Activated CD8-positive, alpha-beta memory T cell treated with anti-CD3 and anti-CD28 coated beads, Interleukin-2, amount 50 U/mL, for 48 hours (primary cell): ENCODE results near the gene KLHL22.
A peak's percentile ranks its signal among the peaks of the same experiment; 100 is the strongest.
"Not testable (repeated sequence)": the region's sequence is repeated elsewhere in the genome, so short reads cannot be mapped to it uniquely, and the experiment has no call there.

ENCODE experiments used
- DNase-seq: peaks from one replicate; pipeline ENCODE4 v3.0.0-alpha.2; 2020

KLHL22 gene

DNA sequence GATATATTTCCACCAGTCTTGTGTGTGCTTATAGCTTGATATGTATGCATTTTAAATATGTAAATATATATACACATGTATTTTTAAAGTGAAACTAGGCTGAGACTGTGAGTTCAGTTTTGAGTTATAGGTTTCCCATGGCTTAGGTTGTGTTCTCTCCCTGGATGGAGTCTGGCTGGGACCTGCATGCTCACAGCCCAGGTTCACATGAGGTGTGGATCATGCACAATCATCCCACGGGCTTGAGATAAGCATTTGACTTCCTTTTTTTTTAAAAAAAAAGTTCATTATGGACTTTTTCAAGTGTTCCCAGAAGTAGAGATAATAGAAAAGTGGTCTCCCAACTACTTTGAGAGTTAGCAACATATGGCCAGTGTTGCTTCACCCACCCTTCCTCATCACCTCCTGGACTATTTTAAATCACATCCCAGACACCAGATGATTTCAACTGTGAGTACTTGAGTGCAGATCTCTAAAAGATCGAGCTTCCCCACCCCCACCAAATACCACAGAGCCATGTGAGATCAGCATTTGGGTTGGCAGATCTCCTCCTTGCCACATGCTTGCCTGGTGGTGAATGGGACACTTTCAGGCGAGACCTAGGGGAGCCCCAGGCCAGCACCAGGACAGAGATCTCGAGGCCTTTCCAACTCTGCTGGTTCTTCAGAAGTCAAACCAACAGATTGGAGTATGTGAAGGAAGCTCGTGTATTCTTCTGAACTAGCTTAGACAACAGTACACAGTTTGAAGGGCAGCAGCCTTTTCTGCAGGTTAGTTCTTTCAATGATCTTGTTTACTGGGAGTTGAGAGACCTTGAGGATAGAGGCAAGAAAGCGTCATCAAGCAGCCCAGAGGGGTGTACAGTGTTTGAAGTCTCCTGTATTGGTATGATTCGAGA is 27.7 kb upstream of the KLHL22 start:
- DNase-seq: no peak

DNA sequence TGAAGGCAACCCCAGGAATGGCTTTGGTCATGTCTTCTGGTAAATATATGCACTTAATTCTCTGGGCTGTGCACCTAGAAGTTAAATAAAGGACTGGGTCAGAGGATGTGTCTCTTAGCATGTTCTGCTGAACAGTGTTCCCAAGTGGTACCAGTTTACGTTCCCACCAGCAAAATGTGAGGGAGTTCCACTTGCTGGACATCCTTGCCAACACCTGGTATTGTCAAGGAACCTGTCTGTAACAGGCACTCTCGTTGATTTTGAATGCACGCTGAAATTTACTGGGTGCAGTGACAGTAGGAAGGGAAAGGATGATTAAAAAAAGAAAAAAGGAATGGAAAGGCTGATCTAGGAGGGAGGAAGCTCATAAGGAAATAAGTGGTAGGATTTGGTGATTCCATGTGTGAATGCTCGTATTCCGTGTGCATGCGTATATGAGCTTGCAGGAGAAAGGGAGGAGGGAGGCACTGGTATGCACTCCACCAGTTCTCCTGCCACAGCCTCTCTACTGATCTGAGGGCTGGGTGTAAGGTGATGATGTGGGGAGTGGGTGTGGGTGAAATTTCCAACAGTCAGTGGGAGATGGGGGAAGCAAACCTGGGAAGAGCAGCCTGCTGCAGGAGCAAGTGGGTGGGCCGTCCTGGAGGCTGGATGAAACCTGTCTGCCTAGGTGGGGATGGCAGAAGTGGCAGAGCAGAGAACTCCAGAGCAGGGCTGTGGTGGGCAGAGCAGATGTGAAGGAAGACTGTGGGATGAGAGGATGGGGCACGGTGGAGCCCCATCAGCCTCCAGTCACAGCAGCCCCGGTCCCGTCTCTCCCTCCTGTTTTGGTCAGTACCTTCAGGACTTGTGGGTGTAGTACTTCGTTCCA is 26.8 kb upstream of the KLHL22 start:
- no peak for DNase-seq

DNA sequence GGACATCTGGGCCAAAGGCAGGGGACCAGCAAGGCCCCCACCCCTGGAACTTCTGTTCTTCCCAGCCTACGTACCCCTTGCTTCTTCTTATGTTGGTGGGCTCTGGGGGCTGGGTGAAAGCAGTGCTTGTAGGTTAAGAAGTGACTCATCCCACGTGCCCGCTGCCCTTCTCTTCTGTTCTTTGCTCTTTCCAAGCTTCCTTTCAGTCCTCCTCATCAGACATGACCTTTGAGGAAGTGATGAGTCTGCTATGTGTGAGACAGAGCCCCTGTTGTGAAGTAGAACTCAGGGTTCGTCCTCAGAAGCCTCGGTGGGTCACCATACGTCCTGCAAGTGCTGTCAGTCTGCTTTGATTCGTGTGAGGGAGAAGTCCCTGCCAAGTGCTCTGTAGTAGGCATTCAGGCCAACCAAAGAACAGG is 24.5 kb upstream of the KLHL22 start:
- DNase-seq: no peak

DNA sequence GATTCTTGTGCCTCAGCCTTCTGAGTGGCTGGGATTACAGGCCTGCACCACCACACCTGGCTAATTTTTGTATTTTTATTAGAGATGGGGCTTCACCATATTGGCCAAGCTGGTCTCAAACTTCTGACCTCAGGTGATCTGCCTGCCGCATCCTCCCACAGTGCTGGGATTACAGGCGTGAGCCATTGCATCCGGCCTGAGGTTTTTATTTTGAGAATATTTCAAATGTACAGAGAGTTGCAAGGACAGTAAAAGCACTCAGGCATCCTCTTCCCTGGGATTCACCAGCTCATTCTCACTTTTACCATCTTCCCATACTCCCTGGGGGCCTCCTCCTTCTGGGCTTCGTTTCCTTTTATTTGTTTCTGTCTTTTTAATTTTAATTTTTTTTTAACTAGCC is 24.0 kb upstream of the KLHL22 start:
- no peak for DNase-seq

DNA sequence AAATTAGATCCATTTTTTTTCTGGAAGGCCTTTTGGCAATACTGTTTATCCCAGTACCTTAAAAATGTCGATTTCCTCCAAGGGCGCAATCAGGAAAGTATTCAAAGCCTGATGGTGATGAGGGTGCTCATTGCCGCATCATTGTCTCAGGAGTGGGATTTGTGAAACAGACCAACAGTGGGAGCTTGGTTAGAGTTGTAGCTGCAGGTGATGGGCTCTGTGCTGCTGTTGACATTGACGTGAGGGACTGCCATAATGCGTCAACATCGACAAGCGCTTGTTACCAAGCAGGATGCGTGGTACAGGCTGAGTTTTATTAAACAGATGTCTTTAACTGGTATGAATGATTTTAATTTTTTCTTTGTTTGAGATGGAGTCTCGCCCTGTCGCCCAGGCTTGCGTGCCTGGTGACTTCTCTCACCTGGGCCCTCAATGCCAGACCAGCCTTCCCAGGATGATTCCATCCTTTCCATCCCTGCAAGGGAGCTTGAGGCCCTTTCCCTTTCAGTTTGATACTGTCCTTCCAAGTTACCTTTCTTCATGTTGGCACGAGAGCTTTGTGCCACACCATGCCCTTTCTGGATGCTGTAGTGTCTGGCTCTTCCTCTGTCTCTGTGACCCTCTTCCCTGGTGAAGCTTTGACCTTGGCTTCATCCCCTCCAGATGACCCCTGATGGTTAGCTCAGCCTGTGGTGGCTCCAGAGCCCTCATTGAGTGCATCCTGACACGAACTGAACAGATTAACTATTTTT is 22.4 kb upstream of the KLHL22 start:
- DNase-seq: no peak

DNA sequence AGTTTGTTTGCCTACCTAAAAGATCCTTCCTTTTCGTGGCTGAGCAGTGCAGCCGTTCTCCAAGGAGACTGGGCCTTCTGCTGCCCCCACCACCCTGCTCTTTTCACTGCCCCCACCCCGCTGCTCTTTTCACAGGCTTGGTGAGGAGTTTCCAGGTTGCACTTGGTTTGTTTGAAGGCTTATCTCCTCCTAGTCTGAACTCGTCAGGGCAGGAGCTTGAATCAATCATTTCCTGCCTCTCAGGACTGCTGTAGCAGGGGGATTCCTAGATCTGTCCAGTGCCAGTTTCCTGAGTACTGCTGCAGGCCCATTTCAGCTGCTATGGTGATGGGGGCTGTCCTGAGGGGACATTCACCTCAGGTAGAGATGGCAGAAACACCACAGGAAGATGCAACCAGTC is 21.8 kb upstream of the KLHL22 start:
- no peak for DNase-seq

DNA sequence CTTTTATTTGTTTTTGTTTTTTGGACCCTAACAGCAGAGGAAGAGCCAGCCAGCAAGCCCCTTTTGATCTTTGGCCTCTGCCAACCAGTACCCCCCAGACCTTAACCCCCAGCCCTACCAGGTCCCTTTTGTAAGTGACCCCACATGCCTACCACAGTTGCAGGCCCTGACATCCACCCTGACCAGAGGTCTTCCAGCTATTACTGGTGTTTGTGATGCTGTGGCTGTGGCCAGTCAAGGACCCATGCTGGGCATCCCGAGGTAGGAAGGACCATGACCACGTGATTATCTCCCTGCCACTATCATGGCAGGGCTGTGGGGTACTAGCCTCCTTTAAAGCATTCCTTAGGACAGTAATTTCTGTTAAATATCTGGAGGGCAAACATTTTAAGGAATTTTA is 20.8 kb upstream of the KLHL22 start:
- no peak for DNase-seq

DNA sequence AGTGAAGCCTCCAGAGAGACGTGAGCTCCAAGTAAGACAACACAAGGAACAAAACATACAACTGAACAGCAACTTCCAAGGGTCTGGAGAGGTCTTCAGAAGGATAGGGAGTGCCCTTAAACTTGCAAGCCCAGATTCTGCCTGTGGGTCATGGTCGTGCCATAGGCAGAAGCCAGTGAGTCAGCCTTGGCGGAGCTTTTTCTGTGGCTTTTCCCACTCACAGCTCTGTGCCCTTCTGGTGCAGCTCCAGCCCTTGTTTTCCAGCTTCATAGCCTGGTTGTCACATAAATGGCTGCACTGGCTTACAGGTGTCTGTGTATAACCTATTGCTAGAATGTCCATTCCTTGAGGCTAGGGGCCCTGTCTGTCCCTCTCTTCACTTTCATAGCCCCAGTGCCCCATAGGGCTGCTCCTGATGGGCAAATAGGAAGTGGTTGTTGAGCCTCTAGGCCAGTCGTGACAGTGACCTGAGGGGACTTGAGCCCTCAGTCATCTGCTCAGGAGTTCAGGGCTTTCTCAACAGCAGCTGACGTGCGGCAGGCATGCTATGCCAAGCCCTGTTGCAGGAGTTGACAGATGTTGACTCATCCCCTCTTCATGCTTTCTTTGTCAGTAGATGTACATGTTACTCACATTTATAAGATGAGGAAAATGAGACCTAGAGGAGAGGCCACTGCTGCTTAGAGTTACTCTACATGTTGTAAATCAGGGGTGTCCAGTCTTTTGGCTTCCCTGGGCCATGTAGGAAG is 19.2 kb upstream of the KLHL22 start:
- no peak for DNase-seq

DNA sequence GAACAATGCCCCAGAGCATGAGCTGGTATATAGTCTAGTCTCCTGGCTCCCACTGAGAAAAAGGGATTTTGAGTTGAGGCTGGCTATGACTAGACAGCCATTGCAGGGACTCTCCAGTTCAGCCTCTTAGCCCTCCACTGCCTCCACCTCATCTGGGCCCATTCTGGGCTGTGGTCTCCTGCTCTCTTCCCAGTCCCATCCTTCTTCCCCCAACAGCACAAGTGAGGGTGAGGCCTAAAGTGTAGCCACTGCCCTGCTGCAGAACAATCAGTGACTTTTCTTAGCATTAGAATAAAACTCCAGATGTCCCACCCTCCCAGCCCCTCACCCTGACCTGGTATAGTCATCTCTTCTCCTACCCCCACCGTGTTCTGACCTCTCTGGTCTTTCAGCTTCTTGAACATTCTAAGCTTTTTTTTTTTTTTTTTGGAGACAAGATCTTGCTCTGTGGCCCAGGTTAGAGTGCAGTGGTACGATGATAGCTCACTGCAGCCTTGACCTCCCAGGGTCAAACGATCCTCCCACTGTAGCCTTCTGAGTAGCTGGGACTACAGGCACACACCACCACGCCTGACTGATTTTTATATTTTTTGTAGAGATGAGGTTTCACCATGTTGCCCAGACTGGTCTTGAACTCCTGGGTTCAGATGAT is 16.1 kb upstream of the KLHL22 start:
- DNase-seq: no peak

DNA sequence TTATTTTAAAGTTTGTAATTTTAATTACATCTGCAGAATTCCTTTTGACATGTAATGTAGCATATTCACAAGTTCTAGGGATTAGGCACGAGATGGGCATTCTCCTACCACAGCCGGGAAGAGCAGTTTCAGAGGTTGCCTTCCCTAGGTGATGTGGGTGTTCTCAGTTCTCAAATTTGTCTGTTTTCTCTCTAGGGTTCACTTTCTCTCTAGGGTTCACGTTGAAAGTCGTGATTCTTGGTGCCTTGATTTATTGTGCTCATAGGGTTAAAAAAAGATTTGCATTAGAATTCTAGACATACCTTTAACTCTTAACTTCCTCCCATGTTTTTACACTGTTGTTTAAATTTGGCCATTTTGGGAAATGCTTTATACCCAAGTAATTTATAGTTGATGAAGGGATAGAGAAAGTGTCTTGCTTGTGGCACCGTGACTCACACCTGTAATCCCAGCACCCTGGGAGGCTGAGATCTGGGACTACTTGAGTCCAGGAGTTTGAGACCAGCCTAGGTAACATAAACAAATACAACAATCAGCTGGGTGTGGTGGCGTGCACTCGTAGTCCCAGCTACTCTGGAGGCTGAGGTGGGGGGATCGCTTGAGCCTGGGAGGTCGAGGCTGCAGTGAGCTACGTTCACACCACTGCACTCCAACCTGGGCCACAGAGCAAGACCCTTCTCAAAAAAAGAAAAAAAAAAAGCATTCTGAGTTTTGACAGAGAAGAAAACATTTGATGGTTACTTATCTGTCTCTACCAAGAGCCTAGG is 15.4 kb upstream of the KLHL22 start:
- DNase-seq: no peak

DNA sequence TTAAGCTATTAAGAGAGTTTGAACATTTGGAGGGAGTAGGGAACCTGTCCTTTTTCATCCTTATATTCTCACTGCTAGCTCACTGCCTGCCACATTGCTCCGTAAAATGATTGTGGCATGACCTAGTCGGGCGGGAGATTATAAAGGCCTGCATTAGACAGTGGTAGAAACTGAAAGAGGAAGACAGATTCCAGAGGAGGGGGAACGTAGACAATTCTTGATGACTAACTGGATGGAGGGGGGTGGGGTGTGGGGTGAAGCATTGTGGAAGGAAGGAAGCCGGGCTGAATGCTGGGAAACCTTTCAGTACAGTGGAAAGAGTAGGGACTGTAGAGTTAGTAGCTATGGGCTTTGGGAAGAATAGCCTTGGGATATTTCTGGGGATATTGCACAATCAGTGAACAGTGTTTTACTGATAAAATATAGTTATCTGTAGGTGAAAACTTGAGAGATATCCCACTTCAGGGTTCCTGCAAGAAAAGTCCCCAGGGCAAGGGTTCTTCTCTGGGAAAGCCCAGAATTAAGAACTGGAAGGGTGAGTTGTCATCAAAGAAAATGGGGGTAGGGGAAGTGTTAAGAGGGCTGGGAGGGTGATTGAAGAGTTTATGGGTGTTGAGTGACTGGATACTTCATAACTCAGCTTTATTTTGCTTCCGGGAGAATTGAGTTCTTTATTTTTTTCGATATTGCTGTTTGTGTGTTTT is 13.9 kb upstream of the KLHL22 start:
- DNase-seq: no peak

DNA sequence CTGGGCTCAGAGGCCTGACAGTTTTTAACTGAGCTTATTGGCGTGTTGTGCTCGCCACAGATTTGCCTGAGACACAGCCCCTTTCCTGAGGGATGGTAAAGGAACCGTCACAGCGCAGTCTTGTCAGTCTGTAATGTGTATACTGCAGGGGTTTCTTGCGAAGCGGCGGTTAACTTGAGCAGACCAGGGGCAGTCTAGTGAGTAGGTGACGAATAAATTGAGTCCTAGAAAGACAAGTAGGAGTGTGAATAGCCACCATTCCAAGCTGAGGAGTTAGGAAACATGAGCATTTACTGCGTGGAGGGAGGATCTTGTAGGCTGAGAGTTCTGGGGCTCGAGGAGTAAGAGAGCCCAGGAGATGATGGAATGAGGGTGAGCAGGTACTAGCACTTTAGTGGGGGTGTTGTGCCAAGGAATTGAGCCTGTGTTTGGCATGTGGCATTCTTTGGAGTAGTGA is 13.2 kb upstream of the KLHL22 start:
- no peak for DNase-seq

DNA sequence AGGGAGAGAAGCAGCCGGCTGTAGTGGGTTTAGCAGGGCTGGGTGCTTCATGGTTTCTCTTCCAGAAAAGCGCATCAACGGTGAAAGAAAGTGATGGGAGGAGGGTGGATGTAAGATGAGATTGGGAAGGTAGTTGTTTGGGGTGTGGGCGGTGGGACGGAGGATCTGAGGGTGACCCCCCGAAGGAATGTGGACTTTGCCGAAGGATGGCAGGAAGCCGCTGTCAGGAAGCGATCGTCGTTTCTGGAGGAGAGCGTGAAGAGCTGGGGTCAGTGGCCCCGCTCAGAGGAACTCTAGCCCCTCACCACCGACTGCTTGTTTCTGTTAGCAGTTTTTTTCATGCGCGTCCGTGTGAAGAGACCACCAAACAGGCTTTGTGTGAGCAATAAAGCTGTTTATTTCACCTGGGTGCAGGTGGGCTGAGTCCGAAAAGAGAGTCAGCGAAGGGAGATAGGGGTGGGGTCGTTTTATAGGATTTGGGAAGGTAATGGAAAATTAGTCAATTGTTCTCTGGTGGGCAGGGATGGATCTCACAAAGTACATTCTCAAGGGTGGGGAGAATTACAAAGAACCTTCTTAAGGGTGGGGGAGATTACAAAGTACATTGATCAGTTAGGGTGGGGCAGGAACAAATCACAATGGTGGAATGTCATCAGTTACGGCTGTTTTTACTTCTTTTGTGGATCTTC is 12.6 kb upstream of the KLHL22 start:
- DNase-seq: not testable (repeated sequence)

DNA sequence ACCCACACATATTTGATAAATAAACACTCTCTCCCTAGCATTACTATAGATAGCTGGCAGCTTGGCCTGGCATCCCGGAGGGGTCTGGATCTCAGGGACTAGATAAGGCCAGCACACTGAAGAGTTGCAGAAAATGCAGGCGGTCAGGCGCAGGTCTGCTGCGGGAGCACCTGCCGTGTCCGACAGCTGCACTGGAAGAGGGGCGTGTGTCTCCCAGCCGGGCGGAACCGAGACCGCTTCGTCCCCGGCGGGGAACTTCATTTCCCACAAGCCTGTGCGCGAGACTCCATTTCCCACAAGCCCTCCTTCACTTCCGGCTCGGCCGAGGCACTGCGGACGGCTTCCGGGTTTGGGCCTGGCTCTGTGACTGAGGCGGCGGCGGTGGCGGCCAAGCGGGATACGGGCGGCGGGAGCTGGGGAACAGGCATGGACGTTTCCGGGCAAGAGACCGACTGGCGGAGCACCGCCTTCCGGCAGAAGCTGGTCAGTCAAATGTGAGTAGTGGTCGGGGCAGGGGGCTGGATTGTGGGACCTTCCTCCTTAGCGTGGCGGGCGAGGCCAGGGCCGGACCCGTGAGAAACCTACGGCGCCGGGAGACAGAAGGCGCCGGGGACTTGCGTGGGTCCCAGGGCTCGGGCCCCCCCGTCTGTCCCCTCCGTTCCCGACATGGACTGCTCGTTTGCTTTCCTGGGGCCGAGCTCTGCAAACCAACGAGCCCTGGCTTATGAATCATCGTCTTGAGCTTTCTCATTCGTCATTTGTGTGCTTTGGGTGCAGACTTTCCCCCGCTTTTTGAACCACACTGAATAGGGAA is 11.9 kb upstream of the KLHL22 start, which contains the start of gene MED15:
Gene MED15 (plus strand): TSS at position 358 of the 814 bp plus-strand sequence. CDS start 69 bp downstream, at position 427.
- DNase-seq: peak; percentile 94

DNA sequence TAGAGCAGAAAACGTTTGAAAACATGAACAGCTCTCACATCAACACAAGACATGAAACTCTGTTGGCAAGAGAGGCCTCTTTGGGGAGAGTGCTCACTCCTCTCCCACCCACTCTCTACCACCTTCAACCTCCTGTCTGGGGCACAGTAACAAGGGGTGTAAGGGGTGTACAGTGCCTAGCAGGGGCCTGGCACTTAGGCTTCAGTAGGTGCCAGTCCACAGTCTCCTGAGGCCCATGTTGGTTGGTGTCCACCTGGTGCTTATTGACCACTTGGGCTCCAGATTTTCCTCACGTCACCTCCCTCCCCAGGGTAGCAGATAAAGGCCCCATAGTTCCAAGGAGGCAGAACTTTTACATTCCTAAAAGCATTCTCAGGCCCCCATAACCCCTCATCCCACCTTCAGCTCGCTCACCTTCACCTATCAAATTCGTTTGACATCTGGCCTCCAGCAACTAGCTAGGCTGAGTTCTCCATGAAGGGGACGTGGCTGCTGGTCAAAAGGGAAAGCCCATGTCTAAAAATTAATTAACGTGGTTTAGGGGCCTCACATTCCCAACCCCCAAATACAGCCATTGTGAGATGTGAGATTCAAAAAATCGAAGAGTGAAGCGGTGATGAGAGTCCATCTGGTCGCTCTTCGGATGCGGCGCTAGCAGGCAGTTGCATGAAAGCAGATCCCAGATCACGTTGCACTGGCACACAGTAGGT is 11.1 kb upstream of the KLHL22 start:
- no peak for DNase-seq

DNA sequence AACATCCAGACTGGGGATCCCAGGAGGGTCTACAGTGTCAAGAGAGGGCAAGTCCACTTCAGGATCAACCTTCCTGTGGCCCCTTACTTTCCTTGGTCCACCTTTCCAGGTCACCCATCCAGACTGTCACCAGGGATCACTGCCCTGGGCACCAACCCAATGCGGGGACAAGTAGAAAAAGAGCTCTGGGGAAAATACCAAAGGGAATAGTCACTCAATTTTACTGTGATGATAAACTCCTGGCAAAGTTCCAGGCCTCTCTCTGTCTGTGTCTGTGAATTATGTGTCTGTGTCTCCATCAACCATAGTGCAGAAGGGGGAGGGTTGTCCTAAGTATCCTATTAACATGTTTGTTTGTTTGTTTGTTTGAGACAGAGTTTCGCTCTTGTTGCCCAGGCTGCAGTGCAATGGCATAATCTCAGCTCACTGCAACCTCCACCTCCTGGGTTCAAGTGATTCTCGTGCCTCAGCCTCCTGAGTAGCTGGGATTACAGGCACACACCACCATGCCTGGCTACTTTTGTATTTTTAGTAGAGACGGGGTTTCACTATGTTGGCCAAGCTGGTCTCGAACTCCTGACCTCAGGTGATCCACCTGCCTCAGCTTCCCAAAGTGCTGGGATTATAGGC is 8.8 kb upstream of the KLHL22 start:
- DNase-seq: not testable (repeated sequence)

DNA sequence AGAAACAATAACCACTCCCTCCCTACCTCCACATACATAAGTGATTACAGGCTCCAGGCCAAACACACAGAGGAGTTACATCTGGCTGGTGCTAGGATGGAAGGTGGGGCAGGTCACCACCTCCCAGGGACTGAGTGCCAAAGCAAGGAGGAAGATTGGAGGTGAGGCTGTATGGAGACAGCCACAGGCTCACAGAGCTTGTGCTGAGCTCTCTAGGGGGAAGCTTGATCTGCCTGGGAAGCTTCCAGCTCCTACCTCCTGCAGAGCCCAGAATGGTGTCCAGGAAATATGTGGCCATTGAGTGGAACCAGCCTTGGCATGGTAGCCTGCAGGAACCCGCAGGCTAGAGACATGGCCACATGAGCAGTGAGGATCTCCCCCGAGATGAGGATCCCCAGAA is 8.2 kb upstream of the KLHL22 start:
- DNase-seq: no peak
